GM23338 (cell line): ENCODE results near the gene TADA2A. TPM values are rescaled to one million over a fixed set of nuclear protein-coding genes. Genes with fewer than 3 reads are reported as not detected.

Experiments
- ATAC-seq: fragments of 200-7000 bp; cut with Tn5 transposase; 3 replicates; pipeline ENCODE4 v1.9.1; 2020
- DNase-seq: peaks from one replicate; pipeline ENCODE4 v3.0.0-alpha.2; 2015; ENCODE audit warnings: low spot score
- H2AFZ ChIP-seq: fragments of 200-600 bp; sonication (generic); 2 replicates; pipeline ENCODE4 v1.8.0; 2016; ENCODE audit warnings: antibody characterized with exemption, mild to moderate bottlenecking, moderate library complexity
- H3F3A ChIP-seq: fragments of 200-600 bp; sonication (generic); replicated peaks from 2 replicates; pipeline ENCODE4 v1.8.0; 2017; ENCODE audit warnings: antibody characterized with exemption, mixed run types, low read depth
- H3K27ac ChIP-seq: fragments of 200-600 bp; sonication (generic); 2 replicates; pipeline ENCODE4 v1.6.1; 2016; ENCODE audit warnings: low read depth
- H3K27me3 ChIP-seq: fragments of 200-600 bp; sonication (generic); 2 replicates; pipeline ENCODE4 v1.8.0; 2016; ENCODE audit warnings: mild to moderate bottlenecking, mixed run types, moderate library complexity; ENCODE audit not compliant: insufficient read depth
- H3K36me3 ChIP-seq: fragments of 200-600 bp; sonication (generic); 2 replicates; pipeline ENCODE4 v1.8.0; 2016; ENCODE audit warnings: mild to moderate bottlenecking; ENCODE audit not compliant: insufficient read depth
- H3K4me1 ChIP-seq: fragments of 200-600 bp; sonication (generic); 2 replicates; pipeline ENCODE4 v1.8.0; 2016; ENCODE audit warnings: mild to moderate bottlenecking, moderate library complexity; ENCODE audit not compliant: insufficient read depth
- H3K4me2 ChIP-seq: fragments of 200-600 bp; sonication (generic); 2 replicates; pipeline ENCODE4 v1.7.1; 2017; ENCODE audit warnings: mixed run types
- H3K4me3 ChIP-seq: fragments of 200-600 bp; sonication (generic); 2 replicates; pipeline ENCODE4 v1.6.1; 2016; ENCODE audit warnings: mixed run types
- H3K79me2 ChIP-seq: fragments of 200-600 bp; sonication (generic); replicated peaks from 2 replicates; pipeline ENCODE4 v1.8.0; 2017; ENCODE audit warnings: mild to moderate bottlenecking; ENCODE audit not compliant: insufficient read depth
- H3K9me2 ChIP-seq: fragments of 200-600 bp; sonication (generic); 2 replicates; pipeline ENCODE4 v1.8.0; 2017; ENCODE audit not compliant: insufficient read depth
- H4K20me1 ChIP-seq: fragments of 200-600 bp; sonication (generic); replicated peaks from 2 replicates; pipeline ENCODE4 v1.8.0; 2017; ENCODE audit warnings: mild to moderate bottlenecking; ENCODE audit not compliant: insufficient read depth
- H3K27ac Mint-ChIP-seq: 2 replicates; pipeline ENCODE4 v1.8.0; 2020; ENCODE audit warnings: inconsistent platforms, mild to moderate bottlenecking, moderate library complexity, mixed read lengths
- H3K27me3 Mint-ChIP-seq: 3 replicates; pipeline ENCODE4 v1.8.0; 2022; ENCODE audit warnings: low read depth, mild to moderate bottlenecking, moderate library complexity, mixed read lengths, inconsistent platforms; ENCODE audit not compliant: insufficient read depth, poor library complexity
- H3K36me3 Mint-ChIP-seq: 3 replicates; pipeline ENCODE4 v1.8.0; 2021; ENCODE audit warnings: low read depth, mild to moderate bottlenecking, inconsistent platforms, moderate library complexity, mixed read lengths
- H3K4me1 Mint-ChIP-seq: 3 replicates; pipeline ENCODE4 v1.8.0; 2020; ENCODE audit warnings: mild to moderate bottlenecking, inconsistent platforms, mixed read lengths
- H3K4me3 Mint-ChIP-seq: 3 replicates; pipeline ENCODE4 v1.8.0; 2021; ENCODE audit warnings: moderate library complexity, mild to moderate bottlenecking, inconsistent platforms, mixed read lengths
- H3K9me3 Mint-ChIP-seq: 3 replicates; pipeline ENCODE4 v1.8.0; 2020; ENCODE audit warnings: moderate library complexity, mild to moderate bottlenecking, inconsistent platforms, mixed read lengths
- CREB1 ChIP-seq: fragments of 250-450 bp; sonication (Bioruptor Pico); IDR thresholded peaks from 2 replicates; pipeline ENCODE4 v1.5.0; 2020; ENCODE audit warnings: low read depth, mild to moderate bottlenecking, moderate library complexity
- CTCF ChIP-seq, 2 experiments: fragments of 200-600 bp in 1 of 2; sonication (generic) in 1 of 2; conservative IDR thresholded peaks; 2 replicates each; pipeline versions ENCODE4 v1.5.1 to v1.6.1; 2016 to 2017; ENCODE audit warnings: antibody characterized with exemption in 2 of 2, low read depth in 2 of 2, mild to moderate bottlenecking in 2 of 2, moderate library complexity in 1 of 2
- ETS1 ChIP-seq: IDR thresholded peaks from 2 replicates; pipeline ENCODE4 v1.6.1; 2016; ENCODE audit warnings: antibody characterized with exemption
- EZH2 ChIP-seq: fragments of 200-600 bp; sonication (generic); IDR thresholded peaks from one replicate; pipeline ENCODE4 v1.8.0; 2017; ENCODE audit warnings: antibody characterized with exemption, mild to moderate bottlenecking, low read depth; ENCODE audit not compliant: unreplicated experiment
- EZH2phosphoT487 ChIP-seq: fragments of 200-600 bp; sonication (generic); IDR thresholded peaks from one replicate; pipeline ENCODE4 v1.8.1; 2018; ENCODE audit warnings: antibody characterized with exemption; ENCODE audit not compliant: unreplicated experiment
- JUNB ChIP-seq: IDR thresholded peaks from one replicate; pipeline ENCODE4 v1.6.1; 2016; ENCODE audit warnings: antibody characterized with exemption; ENCODE audit not compliant: unreplicated experiment
- NANOG ChIP-seq: IDR thresholded peaks from 2 replicates; pipeline ENCODE4 v1.6.1; 2016; ENCODE audit warnings: antibody characterized with exemption, borderline replicate concordance
- POLR2AphosphoS5 ChIP-seq: IDR thresholded peaks from 2 replicates; pipeline ENCODE4 v1.6.1; 2016; ENCODE audit warnings: antibody characterized with exemption, low read depth
- REST ChIP-seq: IDR thresholded peaks from one replicate; pipeline ENCODE4 v1.6.1; 2018; ENCODE audit warnings: antibody characterized with exemption; ENCODE audit not compliant: unreplicated experiment
- STAT1 ChIP-seq: IDR thresholded peaks from one replicate; pipeline ENCODE4 v1.6.1; 2016; ENCODE audit warnings: antibody characterized with exemption; ENCODE audit not compliant: unreplicated experiment
- ZNF331 ChIP-seq: fragments of 250-450 bp; sonication (Bioruptor Pico); IDR thresholded peaks from 2 replicates; pipeline ENCODE4 v1.5.0; 2020; ENCODE audit warnings: low read depth, mild to moderate bottlenecking, moderate library complexity
- polyA plus RNA-seq: library from polyadenylated mRNA; unstranded; fragments of >200 nt; fragmentation: Nextera tagmentation; extraction: Ambion mirVana; gene quantifications from 2 replicates; pipeline ENCODE4 v1.2.1, GENCODE V29; 2016
- total RNA-seq: library from RNA; depleted of rRNA; stranded (reverse); fragments of >200 nt; shearing (Covaris generic); gene quantifications from 2 replicates; pipeline ENCODE4 v1.2.3, GENCODE V29; 2014

The TADA2A gene
- total and polyA plus RNA-seq, 2 experiments from 2014 or later: 14.5 to 17.1 TPM

- Mint-ChIP-seq H3K27ac (no peak overlapping the region), H3K4me3 (no peak overlapping the region), H3K36me3 (no peaks in the 10 kb centered on the region), H3K4me1 (peaks cover 3% of the 10 kb centered on the region; the same call in 2 of the 3 replicates), H3K9me3 (no peaks in the 10 kb centered on the region), H3K27me3 (peaks cover 9% of the 10 kb centered on the region)
- no peak overlapping the region for H2AFZ ChIP-seq
- no peaks in the 10 kb centered on the region for H3K27me3 ChIP-seq
- no peak overlapping the region for H3K4me3 ChIP-seq
- H3K36me3 ChIP-seq: no peaks in the 10 kb centered on the region
- ATAC-seq (peak; percentile 45; the same call in 1 of the 3 replicates), DNase-seq (peak; percentile 34)
- no peaks in the 10 kb centered on the region; the same call in 1 of the 2 replicates for H3K4me1 ChIP-seq
- no peaks in the 10 kb centered on the region for H4K20me1 ChIP-seq
- peak; percentile 22 to 49; a peak in 3 of 4 replicates for TF ChIP-seq CTCF (conservative IDR thresholded peaks at IDR 0.05; ENCODE audit: low read depth in 2 of 2)
- TF ChIP-seq REST: no peak
- no peak overlapping the region for H3K4me2 ChIP-seq
- no peaks in the 10 kb centered on the region for H3F3A ChIP-seq
- H3K9me2 ChIP-seq: no peaks in the 10 kb centered on the region
- no peaks in the 10 kb centered on the region for H3K79me2 ChIP-seq
- no peak overlapping the region for H3K27ac ChIP-seq
Measured at GRCh38 chr17:37386462-37386861, 20.2 kb upstream of the TADA2A start.

- Histone ChIP-seq H3K9me2 (no peaks in the 10 kb centered on the region), H3K27me3 (no peaks in the 10 kb centered on the region), H3F3A (no peaks in the 10 kb centered on the region), H3K27ac (0 out of 2 replicates have a peak overlapping the region, but pooled peaks have one; percentile 39), H3K4me3 (no peak overlapping the region), H4K20me1 (no peaks in the 10 kb centered on the region), H3K4me2 (no peak overlapping the region), H2AFZ (peak overlapping the region; percentile 16; the same call in 1 of the 2 replicates), H3K36me3 (no peaks in the 10 kb centered on the region), H3K4me1 (no peaks in the 10 kb centered on the region; the same call in 1 of the 2 replicates), H3K79me2 (no peaks in the 10 kb centered on the region)
- peaks cover 3% of the 10 kb centered on the region; the same call in 2 of the 3 replicates for H3K4me1 Mint-ChIP-seq
- H3K27ac Mint-ChIP-seq: no peak overlapping the region; the same call in 1 of the 2 replicates
- ATAC-seq (peak; percentile 30; the same call in 2 of the 3 replicates), DNase-seq (no peak)
- no peaks in the 10 kb centered on the region for H3K9me3 Mint-ChIP-seq
- no peak overlapping the region for H3K4me3 Mint-ChIP-seq
- H3K36me3 Mint-ChIP-seq: no peaks in the 10 kb centered on the region
- H3K27me3 Mint-ChIP-seq: peaks cover 7% of the 10 kb centered on the region
- TF ChIP-seq STAT1 (no peak), NANOG (no peak), ZNF331 (CRISPR knock-in tag) (no peak), CTCF (conservative IDR thresholded peaks at IDR 0.05; ENCODE audit: low read depth in 2 of 2) (no peak), CREB1 (CRISPR knock-in tag) (no peak), EZH2phosphoT487 (no peak), ETS1 (no peak), REST (no peak), POLR2AphosphoS5 (no peak), EZH2 (no peak), JUNB (no peak)
Measured at GRCh38 chr17:37388266-37388665, 18.4 kb upstream of the TADA2A start.
